ENCODE data around the gene POC1A. TPM values are rescaled to one million over a fixed set of nuclear protein-coding genes. Genes with fewer than 3 reads are reported as not detected.

Gene POC1A
- total RNA-seq, 1 experiment from 2014 or later: 35.0 TPM

DNA sequence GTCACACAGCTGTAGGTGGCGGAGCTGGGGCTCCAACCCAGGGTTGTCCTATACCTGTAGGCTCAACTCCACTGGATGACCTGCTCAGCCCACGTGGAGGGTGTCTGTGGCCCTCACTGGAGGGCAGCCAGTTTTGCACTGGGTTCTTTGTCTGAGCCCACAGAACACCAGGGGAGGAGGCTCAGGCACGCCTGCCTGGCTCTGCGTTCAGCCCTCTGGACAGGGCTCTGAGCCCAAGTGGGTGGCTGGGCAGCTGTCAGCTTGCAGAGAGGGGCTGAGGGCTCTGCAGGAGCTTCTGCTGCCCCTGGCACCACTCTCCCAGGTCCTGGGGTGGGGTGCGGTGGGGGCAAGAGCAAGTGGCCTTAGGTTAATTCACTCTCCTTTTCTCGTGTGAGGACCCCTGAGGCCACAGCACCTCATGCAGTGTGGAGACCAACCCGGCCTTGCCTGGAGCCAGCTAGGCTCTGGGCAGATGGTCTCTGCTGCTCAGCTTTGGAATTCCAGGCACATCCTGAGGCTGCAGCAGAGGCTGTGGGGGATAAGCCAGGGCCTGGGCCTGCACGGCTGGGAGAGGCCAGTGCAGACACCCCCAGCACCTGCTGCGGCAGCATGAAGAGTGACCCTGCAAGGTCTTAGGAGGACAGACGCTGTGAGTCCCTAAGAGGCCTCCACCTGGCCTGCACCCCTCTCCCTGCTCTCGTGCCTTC, 121.4 kb downstream of the POC1A start:
- H3K9me3 ChIP-seq (ENCODE audit: insufficient read depth, low read depth): no peaks in the 10 kb centered on the region
- BruUV-seq (replicated peaks): no TSS peak
- no peak overlapping the region for H3K4me2 ChIP-seq
- no peaks in the 10 kb centered on the region for H3K79me2 ChIP-seq (ENCODE audit: low read depth)
- no peak overlapping the region for H3K27ac ChIP-seq
- no peaks in the 10 kb centered on the region for H3K36me3 ChIP-seq (ENCODE audit: low read depth)
- TF ChIP-seq, protein P1, sequence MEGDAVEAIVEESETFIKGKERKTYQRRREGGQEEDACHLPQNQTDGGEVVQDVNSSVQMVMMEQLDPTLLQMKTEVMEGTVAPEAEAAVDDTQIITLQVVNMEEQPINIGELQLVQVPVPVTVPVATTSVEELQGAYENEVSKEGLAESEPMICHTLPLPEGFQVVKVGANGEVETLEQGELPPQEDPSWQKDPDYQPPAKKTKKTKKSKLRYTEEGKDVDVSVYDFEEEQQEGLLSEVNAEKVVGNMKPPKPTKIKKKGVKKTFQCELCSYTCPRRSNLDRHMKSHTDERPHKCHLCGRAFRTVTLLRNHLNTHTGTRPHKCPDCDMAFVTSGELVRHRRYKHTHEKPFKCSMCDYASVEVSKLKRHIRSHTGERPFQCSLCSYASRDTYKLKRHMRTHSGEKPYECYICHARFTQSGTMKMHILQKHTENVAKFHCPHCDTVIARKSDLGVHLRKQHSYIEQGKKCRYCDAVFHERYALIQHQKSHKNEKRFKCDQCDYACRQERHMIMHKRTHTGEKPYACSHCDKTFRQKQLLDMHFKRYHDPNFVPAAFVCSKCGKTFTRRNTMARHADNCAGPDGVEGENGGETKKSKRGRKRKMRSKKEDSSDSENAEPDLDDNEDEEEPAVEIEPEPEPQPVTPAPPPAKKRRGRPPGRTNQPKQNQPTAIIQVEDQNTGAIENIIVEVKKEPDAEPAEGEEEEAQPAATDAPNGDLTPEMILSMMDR (conservative IDR thresholded peaks at IDR 0.05): no peak
- TF ChIP-seq EZH2 (IDR thresholded peaks at IDR 0.05; ENCODE audit: low read depth): no peak
- CTCF ChIA-PET: no interaction called here
- H3K4me1 ChIP-seq (replicated peaks; ENCODE audit: insufficient read depth): no peaks in the 10 kb centered on the region
- no peaks in the 10 kb centered on the region; the same call in 1 of the 2 replicates for H4K20me1 ChIP-seq (ENCODE audit: insufficient read depth)
- no peak overlapping the region for H2AFZ ChIP-seq
- POLR2A ChIA-PET (ENCODE audit: unreplicated experiment): no interaction called here
- no peak overlapping the region for H3K4me3 ChIP-seq
- no peak for DNase-seq
- no peaks in the 10 kb centered on the region for H3K27me3 ChIP-seq (ENCODE audit: insufficient read depth, low read depth)
- intact Hi-C loops (cut with micrococcal nuclease; ENCODE audit: unreplicated experiment): no loop called here
- H3F3A ChIP-seq (ENCODE audit: insufficient read depth, low read depth): no peaks in the 10 kb centered on the region
- no peaks in the 10 kb centered on the region for H3K9me2 ChIP-seq (ENCODE audit: insufficient read depth)

DNA sequence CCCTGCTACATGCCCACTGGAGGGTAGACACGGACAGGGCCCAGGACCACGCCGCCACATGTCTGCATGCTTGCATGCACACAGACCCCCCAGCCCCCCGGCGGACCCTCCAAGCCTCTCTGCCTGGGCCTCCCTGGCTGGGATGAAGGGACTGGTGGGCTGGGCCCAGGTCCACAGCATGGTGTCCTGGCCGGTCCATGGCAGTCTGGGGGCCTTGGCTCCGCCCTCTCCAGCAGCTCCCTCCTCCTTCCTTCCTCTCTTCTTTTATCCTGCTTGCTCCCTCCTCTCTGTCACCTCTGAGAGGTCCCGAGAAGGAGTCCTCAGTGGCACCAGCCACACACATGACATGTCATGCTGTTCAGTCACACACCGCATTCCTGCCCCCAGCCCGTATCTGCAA, 122.3 kb downstream of the POC1A start:
- no peak overlapping the region for H3K27ac ChIP-seq
- H4K20me1 ChIP-seq (ENCODE audit: insufficient read depth): no peaks in the 10 kb centered on the region; the same call in 1 of the 2 replicates
- TF ChIP-seq EZH2 (IDR thresholded peaks at IDR 0.05; ENCODE audit: low read depth): no peak
- TF ChIP-seq, protein P1 (conservative IDR thresholded peaks at IDR 0.05): no peak
- ChIA-PET CTCF (no interaction called here), POLR2A (ENCODE audit: unreplicated experiment) (no interaction called here)
- no peak overlapping the region for H3K4me2 ChIP-seq
- no peaks in the 10 kb centered on the region for H3K27me3 ChIP-seq (ENCODE audit: insufficient read depth, low read depth)
- intact Hi-C loops (cut with micrococcal nuclease; ENCODE audit: unreplicated experiment): no loop called here
- no peaks in the 10 kb centered on the region for H3K79me2 ChIP-seq (ENCODE audit: low read depth)
- H3K4me3 ChIP-seq: no peak overlapping the region
- no TSS peak for BruUV-seq (replicated peaks)
- H3K9me2 ChIP-seq (ENCODE audit: insufficient read depth): no peaks in the 10 kb centered on the region
- no peaks in the 10 kb centered on the region for H3K4me1 ChIP-seq (replicated peaks; ENCODE audit: insufficient read depth)
- H2AFZ ChIP-seq: no peak overlapping the region
- H3K9me3 ChIP-seq (ENCODE audit: insufficient read depth, low read depth): no peaks in the 10 kb centered on the region
- H3K36me3 ChIP-seq (ENCODE audit: low read depth): no peaks in the 10 kb centered on the region
- H3F3A ChIP-seq (ENCODE audit: insufficient read depth, low read depth): no peaks in the 10 kb centered on the region
- no peak for DNase-seq

DNA sequence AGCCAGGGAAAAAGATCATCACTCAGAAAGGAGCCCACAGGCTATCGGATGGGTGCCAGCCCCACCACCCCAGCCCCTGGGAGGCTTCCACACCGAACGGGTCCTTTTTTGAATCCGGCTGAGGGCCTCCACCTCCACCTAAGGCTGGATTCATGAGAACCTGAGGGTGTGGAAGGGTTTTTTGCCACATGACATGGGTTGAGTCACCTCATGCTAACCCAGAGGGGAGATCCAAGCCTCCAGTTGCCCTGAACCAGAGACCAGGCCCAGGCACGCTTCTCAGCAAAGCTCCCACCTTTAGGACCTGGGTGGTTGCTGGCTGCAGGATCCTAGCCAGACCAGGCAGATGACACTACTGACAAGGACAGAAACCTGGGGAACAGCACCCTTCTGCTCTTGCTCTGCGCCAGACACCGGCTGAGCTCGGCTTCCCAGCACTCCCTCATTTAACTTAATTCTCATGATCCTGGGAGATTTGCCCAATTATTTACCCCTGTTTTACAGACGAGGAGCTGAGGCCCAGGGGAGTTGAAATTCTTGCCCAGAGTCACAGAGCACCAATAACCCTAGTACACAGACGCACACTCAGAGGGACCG, 123.4 kb downstream of the POC1A start:
- Histone ChIP-seq H3K36me3 (ENCODE audit: low read depth) (no peaks in the 10 kb centered on the region), H3K4me2 (no peak overlapping the region), H2AFZ (no peak overlapping the region), H3F3A (ENCODE audit: insufficient read depth, low read depth) (no peaks in the 10 kb centered on the region), H4K20me1 (ENCODE audit: insufficient read depth) (no peaks in the 10 kb centered on the region; the same call in 1 of the 2 replicates), H3K27ac (no peak overlapping the region), H3K4me1 (replicated peaks; ENCODE audit: insufficient read depth) (no peaks in the 10 kb centered on the region), H3K27me3 (ENCODE audit: insufficient read depth, low read depth) (no peaks in the 10 kb centered on the region), H3K9me3 (ENCODE audit: insufficient read depth, low read depth) (no peaks in the 10 kb centered on the region), H3K4me3 (no peak overlapping the region), H3K9me2 (ENCODE audit: insufficient read depth) (no peaks in the 10 kb centered on the region), H3K79me2 (ENCODE audit: low read depth) (no peaks in the 10 kb centered on the region)
- CTCF ChIA-PET: no interaction called here
- BruUV-seq (replicated peaks): no TSS peak
- POLR2A ChIA-PET (ENCODE audit: unreplicated experiment): no interaction called here
- no peak for DNase-seq
- intact Hi-C loops (cut with micrococcal nuclease; ENCODE audit: unreplicated experiment): no loop called here
- TF ChIP-seq EZH2 (IDR thresholded peaks at IDR 0.05; ENCODE audit: low read depth): no peak
- TF ChIP-seq, protein P1 (conservative IDR thresholded peaks at IDR 0.05): no peak

Measured in PC-9 (cell line).